ENCODE results near the gene CCHCR1.

The CCHCR1 gene

GRCh38 chr6:31162463-31163165 is 5.0 kb upstream of the CCHCR1 start:
- no peak for DNase-seq (ENCODE audit: low spot score)

DNA sequence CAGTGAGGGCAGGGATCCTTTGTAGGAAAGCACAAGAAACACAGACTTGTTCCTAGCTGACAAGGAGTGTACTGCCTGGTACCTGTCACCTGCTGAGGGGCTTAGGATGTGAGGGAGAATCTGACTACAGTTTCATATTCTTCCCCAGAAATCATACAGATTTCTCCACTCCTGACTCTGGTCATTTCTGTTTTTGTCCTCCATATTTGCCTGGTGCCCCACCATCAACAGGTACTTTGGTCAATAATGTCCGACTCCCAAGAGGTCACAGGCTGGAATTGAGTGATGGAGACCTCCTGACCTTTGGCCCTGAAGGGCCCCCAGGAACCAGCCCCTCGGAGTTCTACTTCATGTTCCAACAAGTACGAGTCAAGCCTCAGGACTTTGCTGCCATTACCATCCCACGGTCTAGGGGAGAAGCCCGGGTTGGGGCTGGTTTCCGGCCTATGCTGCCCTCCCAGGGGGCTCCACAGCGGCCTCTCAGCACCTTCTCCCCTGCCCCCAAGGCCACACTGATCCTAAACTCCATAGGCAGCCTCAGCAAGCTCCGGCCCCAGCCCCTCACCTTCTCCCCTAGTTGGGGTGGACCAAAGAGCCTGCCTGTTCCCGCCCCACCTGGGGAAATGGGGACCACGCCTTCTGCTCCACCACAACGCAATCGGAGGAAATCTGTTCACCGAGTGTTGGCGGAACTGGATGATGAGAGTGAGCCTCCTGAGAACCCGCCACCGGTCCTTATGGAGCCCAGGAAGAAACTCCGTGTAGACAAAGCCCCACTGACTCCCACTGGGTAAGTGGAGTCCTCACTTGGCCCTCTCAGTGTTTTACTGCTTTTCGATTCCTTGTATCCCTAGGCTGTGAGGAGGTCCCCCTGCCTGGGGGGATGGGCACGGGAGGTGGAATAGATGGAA is 3.9 kb upstream of the CCHCR1 start:
- no peak for DNase-seq (ENCODE audit: low spot score)

GRCh38 chr6:31158863-31159855 is 1.6 kb upstream of the CCHCR1 start:
- DNase-seq (ENCODE audit: low spot score) = peak; percentile 57

DNA sequence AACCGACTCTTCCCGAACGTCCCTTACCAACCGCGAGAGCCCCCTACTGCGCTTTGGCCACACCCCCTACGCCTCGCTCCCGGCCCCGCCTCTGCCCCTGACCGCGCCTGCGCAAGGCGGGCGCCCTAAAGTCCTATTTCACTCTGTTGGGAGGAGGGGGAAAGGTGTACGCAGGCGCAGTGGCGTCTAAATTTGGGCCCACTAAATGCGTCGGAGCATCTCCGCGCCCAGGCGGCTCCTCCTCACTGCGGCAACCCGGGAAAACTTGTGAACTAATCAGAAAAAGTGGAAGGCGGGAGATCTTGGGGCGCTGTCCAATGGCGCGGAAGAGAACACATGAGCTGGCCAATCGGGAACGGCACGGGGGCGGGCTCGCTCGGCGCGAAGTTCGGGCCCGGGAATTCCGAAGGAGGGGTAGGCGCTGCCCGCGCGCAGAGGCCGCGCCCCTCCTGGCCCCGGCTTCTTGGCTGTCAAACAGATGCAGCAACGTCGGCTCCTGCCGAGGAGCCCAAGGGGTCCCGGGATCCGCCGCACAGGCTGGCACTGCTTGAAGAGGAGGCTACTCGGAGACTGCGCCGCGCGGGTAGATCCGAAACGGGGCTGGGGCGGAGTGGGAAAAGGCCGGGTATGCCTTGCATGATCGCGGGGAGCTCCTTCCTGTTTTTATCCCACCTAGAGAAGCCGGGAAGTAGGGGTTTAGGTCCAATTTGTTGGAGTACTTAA is 699 bp upstream of the CCHCR1 start, which contains the start of gene TCF19:
Gene TCF19 (plus strand): TSS at position 450 of the 723 bp plus-strand sequence. CDS start 881 bp downstream, outside the sequence.
- peak; percentile 99 for DNase-seq (ENCODE audit: low spot score)

GRCh38 chr6:31156641-31157040 is 961 bp downstream of the CCHCR1 start:
- no peak for DNase-seq (ENCODE audit: low spot score)

DNA sequence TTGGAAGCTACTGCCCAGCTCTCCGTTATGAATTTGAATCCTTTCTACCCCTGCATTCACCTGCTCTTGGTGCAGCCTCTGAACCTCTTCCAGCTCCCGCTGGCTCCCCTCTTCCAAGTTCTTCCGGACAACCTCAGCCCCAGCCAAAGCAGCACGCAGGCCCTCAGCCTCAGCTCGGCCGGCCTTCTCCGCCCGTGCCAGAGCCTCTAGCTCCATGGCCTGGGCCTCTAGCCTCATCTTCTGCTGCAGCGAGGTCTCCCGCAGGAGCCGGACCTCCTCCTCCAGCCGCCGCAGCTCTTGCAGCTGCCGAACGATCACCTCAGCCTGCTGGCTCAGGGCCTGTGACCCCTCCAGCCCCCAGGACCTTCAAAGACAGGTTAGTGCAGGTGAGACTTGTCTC is 3.2 kb downstream of the CCHCR1 start:
- no peak for DNase-seq (ENCODE audit: low spot score)

GRCh38 chr6:31152781-31153180 is 4.8 kb downstream of the CCHCR1 start:
- peak; percentile 81 for DNase-seq (ENCODE audit: low spot score)

- DNase-seq (ENCODE audit: low spot score) = no peak
These were observed 7.7 kb downstream of the CCHCR1 start for GRCh38 chr6:31149827-31150447.

GRCh38 chr6:31145386-31145785 is 12.2 kb downstream of the CCHCR1 start:
- no peak for DNase-seq (ENCODE audit: low spot score)

GRCh38 chr6:31144970-31145340 is 12.6 kb downstream of the CCHCR1 start:
- DNase-seq (ENCODE audit: low spot score) = no peak

- no peak for DNase-seq (ENCODE audit: low spot score)
These were observed 13.2 kb downstream of the CCHCR1 start for GRCh38 chr6:31144296-31144969.

DNA sequence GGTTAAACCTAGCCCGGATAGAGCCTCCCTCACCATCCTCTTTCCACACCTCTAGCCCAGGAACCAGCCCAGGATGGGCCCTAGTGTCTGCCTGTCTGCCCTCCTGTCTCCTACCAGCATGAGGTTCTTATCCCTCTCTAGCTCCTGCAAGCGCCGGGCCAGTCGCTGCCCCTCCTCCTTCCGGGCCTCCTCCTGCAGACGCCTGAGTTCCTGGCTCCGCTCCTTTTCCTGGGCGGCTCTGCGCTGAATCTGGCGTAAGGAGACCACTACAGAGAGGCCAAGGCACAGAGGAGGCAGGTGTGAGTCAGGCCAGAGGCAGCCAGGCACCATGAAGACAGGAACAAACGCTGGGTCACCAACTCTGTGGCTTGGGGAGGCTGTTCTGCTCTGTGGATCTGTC is 14.5 kb downstream of the CCHCR1 start:
- peak; percentile 67 for DNase-seq (ENCODE audit: low spot score)

- DNase-seq (ENCODE audit: low spot score) = no peak
These were observed 15.2 kb downstream of the CCHCR1 start for GRCh38 chr6:31142361-31142761.

DNA sequence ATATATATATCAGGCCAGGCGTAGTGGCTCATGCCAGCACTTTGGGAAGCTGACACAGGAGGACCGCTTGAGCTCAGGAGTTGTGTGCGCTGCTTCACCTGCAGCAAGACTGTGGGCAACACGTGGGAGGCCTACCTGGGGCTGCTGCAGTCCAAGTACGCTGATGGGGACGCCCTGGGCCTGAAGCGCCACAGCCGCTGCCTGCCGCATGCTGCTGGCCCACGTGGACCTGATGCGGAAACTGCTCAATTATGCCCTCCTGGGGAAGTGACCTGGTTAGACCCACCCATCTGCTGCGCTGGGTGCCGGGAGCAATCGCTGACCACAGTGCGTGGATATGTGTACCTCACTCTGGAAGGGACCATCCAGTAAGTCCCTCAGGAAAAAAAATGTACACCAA is 17.0 kb downstream of the CCHCR1 start:
- no peak for DNase-seq (ENCODE audit: low spot score)

GRCh38 chr6:31139599-31139998 is 18.0 kb downstream of the CCHCR1 start:
- peak; percentile 91 for DNase-seq (ENCODE audit: low spot score)

GRCh38 chr6:31138982-31139381 is 18.6 kb downstream of the CCHCR1 start, which contains the start of gene PSORS1C2:
Gene PSORS1C2, minus strand, starts transcription at chr6:31139066. Its CDS starts 40 bp downstream, at chr6:31139026.
- no peak for DNase-seq (ENCODE audit: low spot score)

- no peak for DNase-seq (ENCODE audit: low spot score)
These were observed 21.9 kb downstream of the CCHCR1 start for GRCh38 chr6:31135710-31136109.

- DNase-seq (ENCODE audit: low spot score) = no peak
These were observed 24.8 kb downstream of the CCHCR1 start for GRCh38 chr6:31132806-31133205.

DNA sequence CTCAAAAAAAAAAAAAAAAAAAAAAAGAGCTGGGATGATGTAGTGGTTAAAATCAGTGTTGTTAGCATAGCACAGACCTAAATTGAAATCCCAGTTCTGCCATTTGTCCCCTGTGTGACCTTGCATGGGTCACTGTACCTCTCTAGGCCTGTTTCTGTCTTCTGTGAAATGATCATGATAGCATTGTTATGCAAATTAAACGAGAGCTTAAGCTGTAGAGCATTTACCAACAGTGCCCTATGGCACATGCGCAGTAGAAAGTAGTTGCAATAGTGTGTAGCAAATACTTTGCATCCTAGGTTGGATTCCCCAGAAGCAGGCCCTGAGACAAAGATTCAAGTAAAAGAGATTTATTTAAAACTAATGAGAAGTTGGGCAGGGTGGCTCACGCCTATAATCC is 26.0 kb downstream of the CCHCR1 start:
- DNase-seq (ENCODE audit: low spot score) = no peak

- DNase-seq (ENCODE audit: low spot score) = no peak
These were observed 26.9 kb downstream of the CCHCR1 start for GRCh38 chr6:31130751-31131150.
